NT2/D1 (cell line): ENCODE results near the gene DNAH8.

Experiments used
- YY1 ChIP-seq: IDR thresholded peaks from 2 replicates; pipeline ENCODE4 v1.6.1; 2011; ENCODE audit not compliant: insufficient read length, insufficient read depth
- ZNF274 ChIP-seq: IDR thresholded peaks from 2 replicates; pipeline ENCODE4 v1.6.1; 2011; ENCODE audit warnings: mild to moderate bottlenecking, low read depth, low read length

DNA sequence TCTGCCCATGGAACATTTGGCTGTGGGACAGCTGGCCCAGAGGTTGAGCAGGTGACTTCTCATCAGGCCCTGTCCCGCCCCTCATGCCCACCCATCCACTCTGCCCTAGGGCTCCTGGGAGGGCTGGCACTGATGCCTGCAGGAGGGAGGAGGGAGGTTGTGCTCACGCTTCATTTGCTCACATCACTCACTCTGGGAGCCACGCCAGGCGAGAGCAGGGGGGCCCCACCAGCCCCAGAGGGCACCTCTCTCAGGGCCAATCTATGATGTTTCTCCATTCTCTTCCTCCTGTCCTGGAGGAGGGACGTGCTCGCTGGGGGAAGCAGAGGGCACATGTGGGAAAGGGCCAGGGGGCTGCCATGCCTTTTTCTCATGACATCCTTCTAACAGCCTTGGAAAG, 322.6 kb downstream of the DNAH8 start:
- no peak for TF ChIP-seq ZNF274
- TF ChIP-seq YY1 = no peak
